ENCODE data around the gene CYP3A7. TPM values are rescaled to one million over a fixed set of nuclear protein-coding genes. Genes with fewer than 3 reads are reported as not detected.

CYP3A7 gene
- total and polyA plus RNA-seq, 2 of the 4 experiments (the other 2 are of a cell fraction), result not detected

DNA sequence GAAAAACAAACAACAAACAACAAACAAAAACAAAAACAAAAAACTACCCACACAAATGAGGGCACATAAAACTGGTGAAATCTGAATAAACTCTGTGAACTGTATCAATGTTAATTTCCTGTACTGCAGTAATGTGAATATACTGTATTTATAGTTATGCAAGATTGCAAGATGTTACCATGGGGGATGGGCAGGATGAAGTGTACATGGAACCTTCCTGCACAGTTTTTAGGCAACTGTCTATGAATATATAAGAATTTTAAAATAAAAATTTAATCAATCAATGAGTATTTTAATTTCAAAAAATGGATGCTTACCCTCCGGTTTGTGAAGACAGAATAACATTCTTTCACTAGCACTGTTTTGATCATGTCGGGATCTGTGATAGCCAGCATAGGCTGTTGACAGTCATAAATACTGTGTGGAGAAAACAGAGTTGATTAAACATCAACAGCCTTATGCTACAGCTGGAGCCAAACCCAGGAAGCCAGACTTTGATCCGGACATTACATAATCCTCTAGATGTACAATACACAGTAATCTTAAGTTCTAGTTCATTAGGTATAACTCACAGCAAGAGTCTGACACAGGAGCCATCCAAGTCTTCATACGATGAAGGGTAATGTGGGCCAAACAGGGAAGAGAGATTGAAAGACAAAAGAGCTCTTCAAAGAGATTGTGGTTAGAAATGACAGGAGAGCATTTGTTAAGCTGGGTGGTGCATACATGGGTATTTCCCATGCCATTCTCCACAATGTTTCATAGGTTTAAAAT, 14.8 kb downstream of the CYP3A7 start:
- ChIA-PET POLR2A (ENCODE audit: unreplicated experiment) (no interaction called here), CTCF (no interaction called here)
- TF ChIP-seq NFE2L2 (IDR thresholded peaks at IDR 0.05; ENCODE audit: low read depth, low read length) (no peak), SMC3 (IDR thresholded peaks at IDR 0.05; ENCODE audit: low read depth, low read length) (no peak), MAFK (IDR thresholded peaks at IDR 0.05; ENCODE audit: low read depth, low read length) (no peak), RCOR1 (IDR thresholded peaks at IDR 0.05; ENCODE audit: insufficient replicate concordance, low read length) (no peak), FOS (IDR thresholded peaks at IDR 0.05; ENCODE audit: low read depth, low read length) (no peak), ELK1 (IDR thresholded peaks at IDR 0.05; ENCODE audit: borderline replicate concordance, low read depth, low read length) (no peak), USF2 (IDR thresholded peaks at IDR 0.05; ENCODE audit: low read depth, low read length) (no peak), RFX5 (IDR thresholded peaks at IDR 0.05; ENCODE audit: low read depth, low read length) (no peak), BHLHE40 (IDR thresholded peaks at IDR 0.05; ENCODE audit: low read depth, low read length) (no peak), CEBPB (IDR thresholded peaks at IDR 0.05; ENCODE audit: low read depth, low read length) (no peak), MXI1 (IDR thresholded peaks at IDR 0.05; ENCODE audit: borderline replicate concordance, low read depth, low read length) (no peak), RAD21 (IDR thresholded peaks at IDR 0.05; ENCODE audit: low read length) (no peak), CHD1 (IDR thresholded peaks at IDR 0.05; ENCODE audit: low read depth, low read length) (no peak), CTCF (conservative IDR thresholded peaks at IDR 0.05; ENCODE audit: low read depth, low read length) (no peak), MAZ (IDR thresholded peaks at IDR 0.05; ENCODE audit: borderline replicate concordance, low read depth, low read length) (no peak), POLR2A (IDR thresholded peaks at IDR 0.05; ENCODE audit: low read depth, low read length) (no peak)
- Histone ChIP-seq H3K23ac (ENCODE audit: low read depth, low read length) (no peak overlapping the region), H2AK9ac (replicated peaks; ENCODE audit: low read depth, low read length, poor library complexity) (no peak overlapping the region), H3K79me1 (ENCODE audit: low read depth in 1 of 2, low read length in 2 of 2) (no peaks in the 10 kb centered on the region), H3K9ac (ENCODE audit: low read depth, low read length) (no peak overlapping the region), H4K5ac (ENCODE audit: low read depth, low read length) (no peak overlapping the region), H3K4ac (ENCODE audit: low read depth, low read length) (no peak overlapping the region), H2BK120ac (ENCODE audit: low read depth, low read length) (no peak overlapping the region), H4K20me1 (ENCODE audit: insufficient read depth, low read length) (no peaks in the 10 kb centered on the region), H3K27me3 (ENCODE audit: control insufficient read depth, insufficient read depth, low read length) (peaks cover 2% of the 10 kb centered on the region), H4K8ac (ENCODE audit: low read depth in 2 of 2, low read length in 2 of 2) (no peak overlapping the region), H2AK5ac (ENCODE audit: low read depth, low read length) (no peak overlapping the region), H3K4me3 (ENCODE audit: insufficient read depth, low read depth, low read length) (no peak overlapping the region), H2AFZ (replicated peaks; ENCODE audit: low read length, poor library complexity) (no peak overlapping the region), H3K14ac (replicated peaks; ENCODE audit: low read depth, low read length) (no peak overlapping the region), H3K9me1 (ENCODE audit: insufficient read depth, low read length) (no peaks in the 10 kb centered on the region), H3K18ac (ENCODE audit: low read depth, low read length) (no peak overlapping the region), H3K36me3 (ENCODE audit: control insufficient read depth, insufficient read depth, low read length) (no peaks in the 10 kb centered on the region), H4K91ac (ENCODE audit: insufficient read depth, low read depth, low read length) (no peak overlapping the region), H2BK15ac (ENCODE audit: low read depth, low read length) (no peak overlapping the region), H3K4me2 (ENCODE audit: low read depth, low read length) (no peak overlapping the region), H3K56ac (ENCODE audit: extremely low read depth, insufficient read depth, low read length) (no peak overlapping the region), H2BK20ac (ENCODE audit: low read depth, low read length) (no peak overlapping the region), H3K4me1 (ENCODE audit: control insufficient read depth, insufficient read depth, low read length) (no peaks in the 10 kb centered on the region), H3K9me3 (ENCODE audit: control insufficient read depth, insufficient read depth, low read length) (no peaks in the 10 kb centered on the region), H3K27ac (ENCODE audit: insufficient read depth, low read length) (no peak overlapping the region), H2BK5ac (ENCODE audit: low read depth, low read length, poor library complexity, severe bottlenecking) (no peak overlapping the region)
- in situ Hi-C loops (cut with MboI; ENCODE audit: low sequenced_read_pairs), result no loop called here
- WGBS, 2 experiments (ENCODE audit: extremely low coverage in 2 of 2, insufficient read length in 1 of 2), result no CpG with 5 or more reads among the region's 4 CpGs
- dilution Hi-C loops (cut with HindIII; ENCODE audit: low sequenced_read_pairs, unreplicated experiment), result no loop called here
- intact Hi-C loops (cut with micrococcal nuclease), result no loop called here
- ATAC-seq (ENCODE audit: low read depth) (no peak), DNase-seq (no peak)
- BruUV-seq (replicated peaks), result no TSS peak

Measured in IMR-90 (cell line).